Measurements from ENCODE around the gene DHODH. TPM values are rescaled to one million over a fixed set of nuclear protein-coding genes. Genes with fewer than 3 reads are reported as not detected.
A peak's percentile ranks its signal among the peaks of the same experiment; 100 is the strongest.

DHODH gene
- total RNA-seq, 3 donors from 2014 or later, result 4.0 to 7.8 (median 6.2) TPM

DNA sequence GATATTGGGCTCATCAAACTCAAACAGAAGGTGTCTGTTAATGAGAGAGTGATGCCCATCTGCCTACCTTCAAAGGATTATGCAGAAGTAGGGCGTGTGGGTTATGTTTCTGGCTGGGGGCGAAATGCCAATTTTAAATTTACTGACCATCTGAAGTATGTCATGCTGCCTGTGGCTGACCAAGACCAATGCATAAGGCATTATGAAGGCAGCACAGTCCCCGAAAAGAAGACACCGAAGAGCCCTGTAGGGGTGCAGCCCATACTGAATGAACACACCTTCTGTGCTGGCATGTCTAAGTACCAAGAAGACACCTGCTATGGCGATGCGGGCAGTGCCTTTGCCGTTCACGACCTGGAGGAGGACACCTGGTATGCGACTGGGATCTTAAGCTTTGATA, 51.9 kb downstream of the DHODH start:
- Histone ChIP-seq H3K4me1 (no peaks in the 10 kb centered on the region), H3K36me3 (no peaks in the 10 kb centered on the region), H3K27ac (no peak overlapping the region), H3K4me3 (no peak overlapping the region), H3K27me3 (no peaks in the 10 kb centered on the region), H3K9me3 (no peaks in the 10 kb centered on the region)
- no peak for DNase-seq (ENCODE audit: low spot score in 2 of 2)
- intact Hi-C loops (cut with DNase I; ENCODE audit: low total_unique reads), result no loop called here
- TF ChIP-seq POLR2A (IDR thresholded peaks at IDR 0.05) (no peak), POLR2AphosphoS5 (IDR thresholded peaks at IDR 0.05) (no peak)
- TF ChIP-seq, protein P1, sequence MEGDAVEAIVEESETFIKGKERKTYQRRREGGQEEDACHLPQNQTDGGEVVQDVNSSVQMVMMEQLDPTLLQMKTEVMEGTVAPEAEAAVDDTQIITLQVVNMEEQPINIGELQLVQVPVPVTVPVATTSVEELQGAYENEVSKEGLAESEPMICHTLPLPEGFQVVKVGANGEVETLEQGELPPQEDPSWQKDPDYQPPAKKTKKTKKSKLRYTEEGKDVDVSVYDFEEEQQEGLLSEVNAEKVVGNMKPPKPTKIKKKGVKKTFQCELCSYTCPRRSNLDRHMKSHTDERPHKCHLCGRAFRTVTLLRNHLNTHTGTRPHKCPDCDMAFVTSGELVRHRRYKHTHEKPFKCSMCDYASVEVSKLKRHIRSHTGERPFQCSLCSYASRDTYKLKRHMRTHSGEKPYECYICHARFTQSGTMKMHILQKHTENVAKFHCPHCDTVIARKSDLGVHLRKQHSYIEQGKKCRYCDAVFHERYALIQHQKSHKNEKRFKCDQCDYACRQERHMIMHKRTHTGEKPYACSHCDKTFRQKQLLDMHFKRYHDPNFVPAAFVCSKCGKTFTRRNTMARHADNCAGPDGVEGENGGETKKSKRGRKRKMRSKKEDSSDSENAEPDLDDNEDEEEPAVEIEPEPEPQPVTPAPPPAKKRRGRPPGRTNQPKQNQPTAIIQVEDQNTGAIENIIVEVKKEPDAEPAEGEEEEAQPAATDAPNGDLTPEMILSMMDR (IDR thresholded peaks at IDR 0.05), result no peak

DNA sequence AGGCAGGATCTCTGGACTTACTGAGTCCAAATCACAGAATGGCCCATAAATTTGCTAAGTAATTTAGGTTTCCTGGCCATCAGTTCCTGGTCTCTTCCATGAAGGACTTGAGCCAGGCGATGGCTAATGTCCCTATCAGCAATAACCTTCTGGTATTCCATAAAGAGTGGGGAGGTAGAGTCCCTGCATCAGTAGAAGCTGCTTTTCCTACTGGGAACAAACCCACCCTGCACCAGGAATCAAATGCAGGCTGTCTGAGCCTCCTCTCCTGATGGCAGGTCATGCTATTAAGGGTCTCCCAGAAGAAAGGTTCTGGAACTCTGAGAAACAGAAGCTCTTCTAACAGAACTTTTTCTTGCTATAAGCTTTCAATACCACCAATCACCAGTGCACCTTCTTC, 53.0 kb downstream of the DHODH start:
- no peak for TF ChIP-seq POLR2AphosphoS5 (IDR thresholded peaks at IDR 0.05)
- intact Hi-C loops (cut with DNase I; ENCODE audit: low total_unique reads), result no loop called here
- H3K36me3 ChIP-seq, result no peaks in the 10 kb centered on the region

DNA sequence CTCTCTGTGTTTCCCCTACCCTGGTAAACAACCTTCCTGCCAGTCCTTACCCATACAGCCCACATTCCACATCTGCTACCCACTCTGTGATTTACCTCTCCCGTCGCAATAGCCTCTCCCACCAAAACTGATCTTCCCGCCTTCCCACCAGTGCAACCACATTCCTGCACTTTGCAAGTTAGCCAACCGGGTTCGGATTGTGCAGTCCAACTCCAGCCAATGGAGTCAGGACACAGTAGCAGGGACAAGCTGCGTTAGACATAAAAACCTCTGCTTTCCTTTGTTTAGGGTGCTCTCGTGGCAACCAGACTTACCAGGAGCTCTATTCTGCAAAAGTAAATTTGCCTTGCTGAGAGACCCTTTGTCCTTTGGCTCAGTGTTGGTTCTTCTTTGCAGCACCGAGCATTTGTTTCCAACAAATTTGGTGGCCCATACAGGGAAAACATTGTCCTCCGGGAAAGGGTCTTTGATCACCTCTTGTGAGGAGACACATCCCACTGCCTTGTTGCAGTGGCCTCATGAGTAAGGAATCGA, 55.9 kb downstream of the DHODH start:
- Histone ChIP-seq H3K27ac (no peak overlapping the region), H3K4me3 (no peak overlapping the region), H3K9me3 (no peaks in the 10 kb centered on the region), H3K27me3 (no peaks in the 10 kb centered on the region), H3K36me3 (no peaks in the 10 kb centered on the region), H3K4me1 (no peaks in the 10 kb centered on the region)
- intact Hi-C loops (cut with DNase I; ENCODE audit: low total_unique reads), result no loop called here
- TF ChIP-seq POLR2AphosphoS5 (IDR thresholded peaks at IDR 0.05) (no peak), POLR2A (IDR thresholded peaks at IDR 0.05) (no peak)
- TF ChIP-seq, protein P1 (IDR thresholded peaks at IDR 0.05), result no peak
- DNase-seq (ENCODE audit: low spot score in 2 of 2), result no peak

More for the DNA sequence above, 53.0 kb downstream of the DHODH start:
- Histone ChIP-seq H3K4me1 (no peaks in the 10 kb centered on the region), H3K27me3 (no peaks in the 10 kb centered on the region), H3K9me3 (no peaks in the 10 kb centered on the region), H3K27ac (no peak overlapping the region), H3K4me3 (no peak overlapping the region)
- no peak for DNase-seq (ENCODE audit: low spot score in 2 of 2)

DNA sequence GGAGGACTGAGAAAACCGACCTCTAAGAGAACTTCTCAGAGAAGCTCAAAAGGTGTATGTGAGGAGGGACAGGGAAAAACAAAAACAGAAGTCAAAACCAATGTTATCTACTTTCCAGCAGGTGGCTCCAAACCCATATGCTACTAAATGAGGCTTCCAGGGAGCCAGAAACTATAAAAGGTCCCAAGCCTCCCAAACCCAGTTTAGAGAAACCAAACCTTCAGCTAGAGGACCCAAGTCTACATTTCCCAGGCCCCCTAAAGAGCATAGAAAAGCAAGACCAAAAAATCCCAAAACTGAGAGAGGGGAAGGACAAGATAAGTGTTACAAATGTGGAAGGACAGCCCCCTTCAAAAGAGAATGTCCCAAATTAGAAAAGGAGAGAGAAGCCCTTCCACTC, 58.2 kb downstream of the DHODH start:
- Histone ChIP-seq H3K27me3 (no peaks in the 10 kb centered on the region), H3K36me3 (no peaks in the 10 kb centered on the region), H3K4me1 (no peaks in the 10 kb centered on the region), H3K4me3 (no peak overlapping the region), H3K9me3 (no peaks in the 10 kb centered on the region), H3K27ac (no peak overlapping the region)
- intact Hi-C loops (cut with DNase I; ENCODE audit: low total_unique reads), result no loop called here
- TF ChIP-seq, protein P1 (IDR thresholded peaks at IDR 0.05), result peak; percentile 31 to 40 (median 32)
- TF ChIP-seq POLR2AphosphoS5 (IDR thresholded peaks at IDR 0.05), result no peak
- DNase-seq (ENCODE audit: low spot score in 2 of 2), result no peak

DNA sequence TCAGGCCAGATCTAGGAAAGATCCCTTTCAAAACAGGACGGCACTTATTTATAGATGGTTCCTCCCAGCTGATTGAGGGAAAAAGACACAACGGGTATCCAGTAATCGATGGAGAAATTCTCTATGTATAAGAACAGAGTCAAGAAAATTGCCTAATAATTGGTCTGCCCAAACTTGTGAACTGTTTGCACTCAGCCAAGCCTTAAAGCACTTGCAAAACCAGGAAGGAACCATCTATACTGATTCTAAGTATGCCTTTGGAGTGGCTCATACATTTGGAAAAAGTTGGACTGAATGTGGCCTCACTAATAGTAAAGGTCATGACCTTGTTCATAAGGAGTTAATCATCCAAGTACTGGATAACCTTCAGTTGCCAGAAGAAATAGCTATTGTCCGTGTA, 60.4 kb downstream of the DHODH start:
- TF ChIP-seq POLR2AphosphoS5 (IDR thresholded peaks at IDR 0.05) (no peak), POLR2A (IDR thresholded peaks at IDR 0.05) (no peak)
- TF ChIP-seq, protein P1 (IDR thresholded peaks at IDR 0.05), result no peak
- Histone ChIP-seq H3K9me3 (no peaks in the 10 kb centered on the region), H3K4me1 (no peaks in the 10 kb centered on the region), H3K27ac (no peak overlapping the region), H3K4me3 (no peak overlapping the region), H3K36me3 (no peaks in the 10 kb centered on the region), H3K27me3 (no peaks in the 10 kb centered on the region)
- intact Hi-C loops (cut with DNase I; ENCODE audit: low total_unique reads), result no loop called here
- no peak for DNase-seq (ENCODE audit: low spot score in 2 of 2)

Data from breast epithelium (tissue), 4 donors.